Tibial nerve (tissue), 4 donors: ENCODE measurements around the gene ELP4. TPM values are rescaled to one million over a fixed set of nuclear protein-coding genes. Genes with fewer than 3 reads are reported as not detected.

Experiments used
- DNase-seq, 2 donors: peaks; one replicate each; pipeline ENCODE4 v3.0.0-alpha.2; 2019; ENCODE audit warnings: low spot score in 2 of 2
- H3K27ac ChIP-seq, 4 donors: fragments of 200-600 bp; sonication (generic) in 3 of 4; one replicate each; pipeline ENCODE4 v1.5.1; 2017 to 2019; ENCODE audit warnings: mild to moderate bottlenecking in 1 of 4
- H3K27me3 ChIP-seq, 2 donors: fragments of 200-600 bp; sonication (generic) in 1 of 2; one replicate each; pipeline versions ENCODE4 v1.5.1 to v1.6.0; 2017 to 2019
- H3K36me3 ChIP-seq, 3 donors: fragments of 200-600 bp; sonication (generic); one replicate each; pipeline ENCODE4 v1.5.1; 2018 to 2019
- H3K4me1 ChIP-seq, 4 donors: fragments of 200-600 bp; sonication (generic) in 3 of 4; one replicate each; pipeline ENCODE4 v1.5.1; 2017 to 2019
- H3K4me3 ChIP-seq, 4 donors: fragments of 200-600 bp; sonication (generic) in 3 of 4; one replicate each; pipeline ENCODE4 v1.5.1; 2017 to 2019; ENCODE audit warnings: mild to moderate bottlenecking in 1 of 4, moderate library complexity in 1 of 4
- H3K9me3 ChIP-seq, 4 donors: fragments of 200-600 bp; sonication (generic) in 3 of 4; one replicate each; pipeline ENCODE4 v1.5.1; 2017 to 2019
- CTCF ChIP-seq, 5 experiments: fragments of 200-600 bp in 3 of 5; fragments of 450-650 bp in 2 of 5; sonication (generic) in 3 of 5; IDR thresholded peaks; one replicate each; pipeline ENCODE4 v1.5.1; 2016 to 2019; ENCODE audit warnings: antibody characterized with exemption in 5 of 5, mild to moderate bottlenecking in 3 of 5, moderate library complexity in 2 of 5
- EP300 ChIP-seq, 2 donors: sonication (generic); formaldehyde crosslinking; IDR thresholded peaks; one replicate each; pipeline ENCODE4 v1.6.1; 2017; ENCODE audit warnings: antibody characterized with exemption in 2 of 2, mild to moderate bottlenecking in 1 of 2
- POLR2A ChIP-seq, 2 donors: fragments of 450-650 bp; IDR thresholded peaks; one replicate each; pipeline ENCODE4 v1.6.1; 2017; ENCODE audit warnings: antibody characterized with exemption in 2 of 2, mild to moderate bottlenecking in 2 of 2, moderate library complexity in 2 of 2
- WGBS, 2 donors: methylation state at CpG; one replicate each; pipeline ENCODE4 v1.1.5; 2018; 5-methylcytosine and 5-hydroxymethylcytosine counted together
- total RNA-seq, 4 donors: library from RNA; depleted of rRNA; stranded (reverse); fragments of >200 nt; gene quantifications; one replicate each; pipeline ENCODE4 v1.1.0, GENCODE V29; 2016

The ELP4 gene
- total RNA-seq, 4 donors from 2014 or later: 19.2 to 32.1 (median 29.7) TPM

GRCh38 chr11:31824332-31824878 lies 314.8 kb downstream of the ELP4 start:
- Histone ChIP-seq H3K4me3 (no peak overlapping the region), H3K4me1 (peaks cover 0 to 44% (median 0%) of the 10 kb centered on the region in 4 donors), H3K27me3 (peaks cover 2 to 100% of the 10 kb centered on the region in 2 donors), H3K9me3 (no peaks in the 10 kb centered on the region), H3K27ac (no peak overlapping the region), H3K36me3 (no peaks in the 10 kb centered on the region)
- 9 to 14% methylated on average over 18 of the region's 18 CpGs for WGBS, 2 donors
- no peak for DNase-seq
- no peak for TF ChIP-seq POLR2A (IDR thresholded peaks at IDR 0.05)
- no peak for TF ChIP-seq EP300 (IDR thresholded peaks at IDR 0.05)
- TF ChIP-seq CTCF (IDR thresholded peaks at IDR 0.05): no peak

DNA sequence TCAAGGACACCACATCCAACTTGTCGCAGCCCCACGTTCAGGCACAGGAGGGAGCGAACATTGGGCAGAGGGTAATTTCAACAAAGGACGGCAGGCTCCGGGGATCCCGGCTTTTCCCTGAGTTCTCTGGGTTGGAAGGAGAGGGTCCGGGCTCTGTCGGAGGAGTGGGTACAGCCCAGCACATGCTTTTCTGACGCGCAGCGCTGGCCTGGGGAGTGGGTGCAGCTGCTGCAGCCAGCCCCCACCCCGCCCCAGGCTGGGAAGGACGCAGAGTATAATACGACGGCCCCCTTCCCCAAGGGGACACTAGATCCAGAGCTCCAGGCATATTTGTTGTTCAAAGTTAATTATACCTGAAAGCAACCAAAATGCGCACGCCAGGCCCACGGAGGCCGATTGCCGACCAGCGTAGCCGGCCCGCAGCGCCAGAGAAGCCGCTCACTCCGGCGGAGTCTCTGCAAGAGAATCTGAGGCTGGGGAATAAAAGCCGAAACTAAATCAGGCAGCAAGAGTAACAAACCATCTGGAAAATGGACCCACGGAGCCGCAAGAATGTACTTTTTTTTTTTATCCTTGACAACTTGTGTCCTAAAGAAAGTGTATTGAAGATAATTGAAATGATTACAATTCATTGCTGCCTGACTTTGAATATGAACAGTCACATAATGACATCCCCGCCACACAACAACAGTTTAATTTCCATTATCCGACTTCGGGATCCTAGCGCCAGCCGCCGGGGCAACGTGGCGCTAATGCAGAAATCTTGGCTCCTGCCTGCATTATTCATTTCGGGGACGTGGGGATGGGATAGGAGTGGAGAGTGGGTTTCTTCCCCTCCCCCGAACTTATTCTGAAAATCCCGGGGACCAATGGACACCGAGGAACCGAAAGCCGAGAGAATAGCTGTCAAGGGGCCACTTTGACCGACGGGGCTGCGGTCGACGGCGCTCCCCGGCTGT lies 315.6 kb downstream of the ELP4 start:
- TF ChIP-seq CTCF (IDR thresholded peaks at IDR 0.05) (no peak), POLR2A (IDR thresholded peaks at IDR 0.05) (no peak), EP300 (IDR thresholded peaks at IDR 0.05) (no peak)
- H3K4me3 ChIP-seq: no peak overlapping the region
- H3K27ac ChIP-seq: no peak overlapping the region
- H3K4me1 ChIP-seq: peaks cover 0 to 36% (median 0%) of the 10 kb centered on the region in 4 donors
- 8 to 9% methylated on average over 44 to 45 of the region's 52 CpGs for WGBS, 2 donors
- no peak for DNase-seq
- H3K36me3 ChIP-seq: no peaks in the 10 kb centered on the region
- H3K27me3 ChIP-seq: peaks cover 2 to 100% of the 10 kb centered on the region in 2 donors
- no peaks in the 10 kb centered on the region for H3K9me3 ChIP-seq

DNA sequence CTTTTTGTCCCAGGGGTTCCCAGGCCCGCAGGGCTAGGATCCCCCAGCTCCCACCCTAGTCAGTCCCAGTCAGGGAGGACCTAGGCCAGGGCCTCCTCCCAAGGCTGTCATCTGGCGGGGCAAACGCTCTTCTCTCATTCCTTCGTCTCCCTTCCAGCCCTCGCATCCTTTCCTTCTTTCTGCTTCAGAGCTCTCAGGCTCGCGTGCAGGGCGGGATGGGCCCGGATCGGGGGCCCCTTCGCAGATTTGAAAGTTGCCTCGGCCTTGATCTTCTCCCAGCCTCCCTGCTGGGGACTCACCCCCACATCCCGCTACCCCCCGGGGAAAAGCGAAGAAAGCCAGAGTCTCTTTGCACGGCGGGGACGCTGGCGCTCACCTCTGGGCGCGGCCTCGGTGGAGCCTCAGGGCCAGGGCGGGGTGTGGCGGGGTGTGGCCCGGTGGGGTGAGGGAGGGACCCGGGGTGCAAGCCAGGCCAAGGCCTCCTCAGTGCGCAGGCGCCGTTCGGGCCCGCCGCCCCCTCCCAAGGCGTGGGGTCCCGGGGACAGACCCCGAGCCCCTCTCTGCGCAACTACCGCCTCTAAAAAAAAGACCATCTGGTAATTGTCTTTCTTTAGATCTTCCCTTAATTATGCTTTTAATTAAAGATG lies 316.4 kb downstream of the ELP4 start:
- Histone ChIP-seq H3K4me1 (peaks cover 0 to 31% (median 0%) of the 10 kb centered on the region in 4 donors), H3K9me3 (no peaks in the 10 kb centered on the region), H3K36me3 (no peaks in the 10 kb centered on the region), H3K4me3 (no peak overlapping the region), H3K27ac (no peak overlapping the region), H3K27me3 (peaks cover 2 to 100% of the 10 kb centered on the region in 2 donors)
- TF ChIP-seq EP300 (IDR thresholded peaks at IDR 0.05) (no peak), POLR2A (IDR thresholded peaks at IDR 0.05) (no peak), CTCF (IDR thresholded peaks at IDR 0.05) (no peak)
- WGBS, 2 donors: 3 to 5% methylated on average over 35 to 37 of the region's 37 CpGs
- DNase-seq: no peak

- DNase-seq: no peak
- Histone ChIP-seq H3K4me1 (peaks cover 0 to 31% (median 0%) of the 10 kb centered on the region in 4 donors), H3K27me3 (peaks cover 2 to 93% of the 10 kb centered on the region in 2 donors), H3K36me3 (no peaks in the 10 kb centered on the region), H3K27ac (no peak overlapping the region), H3K9me3 (no peaks in the 10 kb centered on the region), H3K4me3 (no peak overlapping the region)
- 4 to 5% methylated on average over 34 to 48 of the region's 55 CpGs for WGBS, 2 donors
- TF ChIP-seq POLR2A (IDR thresholded peaks at IDR 0.05): no peak
- TF ChIP-seq EP300 (IDR thresholded peaks at IDR 0.05): no peak
- no peak for TF ChIP-seq CTCF (IDR thresholded peaks at IDR 0.05)
Observed at GRCh38 chr11:31826536-31827438, 317.2 kb downstream of the ELP4 start.
